Muscle of arm (tissue), 12 donors: ENCODE measurements around the gene RPL22. TPM values are rescaled to one million over a fixed set of nuclear protein-coding genes. Genes with fewer than 3 reads are reported as not detected.
"Not testable (repeated sequence)": the region's sequence is repeated elsewhere in the genome, so short reads cannot be mapped to it uniquely, and the experiment has no call there.

ENCODE experiments used
- DNase-seq: peaks from one replicate; pipeline ENCODE4 v3.0.0-alpha.2; 2013
- polyA plus RNA-seq, 12 donors: library from polyadenylated mRNA; unstranded; fragments of 120-200 nt; gene quantifications; one replicate each; pipeline ENCODE4 v1.2.1, GENCODE V29; 2013; ENCODE audit not compliant: insufficient read length in 12 of 12

Gene RPL22
- polyA plus RNA-seq, 12 donors = 524 to 757 (median 665) TPM; not detected in 1

DNA sequence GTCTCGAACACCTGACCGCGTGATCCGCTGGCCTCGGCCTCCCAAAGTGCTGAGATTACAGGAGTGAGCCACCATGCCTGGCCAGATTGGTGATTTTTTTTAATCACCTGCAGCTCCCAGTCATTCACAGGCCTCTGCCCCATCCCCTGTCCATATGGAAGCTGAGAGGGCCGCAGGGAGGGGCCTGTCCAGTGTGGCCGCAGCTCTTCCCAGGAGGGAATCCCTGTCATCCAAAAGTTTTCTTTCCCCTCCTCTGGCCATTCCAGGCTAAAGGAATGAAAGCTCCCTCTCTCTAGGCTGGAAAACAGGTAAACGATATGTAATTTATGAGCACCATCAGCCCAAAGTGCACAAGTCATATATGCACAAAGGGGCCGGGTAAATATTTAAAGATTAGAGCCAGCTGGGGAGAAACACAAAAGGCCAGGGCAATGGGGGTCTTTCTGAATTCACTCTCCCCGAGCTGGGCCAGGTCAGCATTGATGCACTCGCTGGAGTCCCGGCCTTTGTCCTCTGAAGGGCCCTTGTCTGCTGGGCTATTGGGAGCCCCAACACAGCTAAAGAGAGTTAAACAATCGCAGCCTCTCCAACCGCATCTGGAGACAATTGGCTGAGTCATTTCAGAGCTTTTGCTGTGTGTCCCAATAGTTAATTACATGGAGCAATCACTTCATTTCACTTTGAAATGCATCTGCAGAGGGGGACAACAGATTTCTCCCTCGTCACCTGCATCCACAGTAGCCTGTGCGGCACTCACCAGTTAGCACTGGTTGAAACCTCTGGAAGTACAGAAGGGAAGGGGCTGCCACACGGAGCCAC is 40.8 kb upstream of the RPL22 start:
- DNase-seq = no peak

DNA sequence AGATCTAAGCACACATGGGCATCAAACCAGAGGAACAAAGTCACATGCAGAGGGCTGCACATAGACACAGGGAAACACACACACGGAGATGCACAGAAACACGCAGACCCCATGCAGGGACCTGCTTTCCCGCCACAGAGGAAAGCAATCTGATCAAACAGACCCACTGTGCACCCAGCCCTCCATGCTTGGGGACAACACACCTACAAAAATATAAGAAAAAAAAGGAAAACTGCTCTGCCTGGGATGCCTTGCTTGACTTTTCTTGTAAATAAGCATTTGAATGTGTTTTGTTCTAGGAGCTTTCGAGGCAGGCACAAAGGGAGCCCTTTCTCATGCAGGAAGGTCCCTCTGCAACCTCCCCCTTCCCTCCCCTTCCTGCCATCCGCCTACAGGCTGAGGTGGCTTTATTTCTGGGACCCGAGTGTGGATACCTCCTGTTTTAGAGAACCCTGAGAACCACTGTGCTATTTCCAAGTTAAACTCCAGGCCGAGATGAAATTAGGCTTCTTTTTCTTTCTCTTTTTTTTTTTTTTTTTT is 39.9 kb upstream of the RPL22 start:
- DNase-seq = no peak

DNA sequence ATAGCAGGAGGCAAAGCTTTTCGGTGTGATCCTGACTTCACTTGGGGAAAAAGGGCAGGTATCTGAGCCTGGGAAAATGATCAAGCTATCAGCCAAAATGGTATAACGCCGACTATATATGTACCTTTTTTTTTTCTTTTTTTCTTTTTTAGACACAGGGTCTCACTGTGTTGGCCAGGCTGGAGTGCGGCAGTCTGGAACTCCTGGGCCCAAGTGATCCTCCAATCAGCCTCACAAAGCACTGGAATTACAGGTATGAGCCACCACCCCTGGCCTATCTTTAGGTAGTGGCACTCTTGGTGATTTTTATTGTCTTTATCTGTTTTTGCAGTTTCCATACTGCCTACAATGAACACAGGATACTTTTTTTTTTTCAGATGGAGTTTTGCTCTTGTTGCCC is 37.7 kb upstream of the RPL22 start:
- no peak for DNase-seq

DNA sequence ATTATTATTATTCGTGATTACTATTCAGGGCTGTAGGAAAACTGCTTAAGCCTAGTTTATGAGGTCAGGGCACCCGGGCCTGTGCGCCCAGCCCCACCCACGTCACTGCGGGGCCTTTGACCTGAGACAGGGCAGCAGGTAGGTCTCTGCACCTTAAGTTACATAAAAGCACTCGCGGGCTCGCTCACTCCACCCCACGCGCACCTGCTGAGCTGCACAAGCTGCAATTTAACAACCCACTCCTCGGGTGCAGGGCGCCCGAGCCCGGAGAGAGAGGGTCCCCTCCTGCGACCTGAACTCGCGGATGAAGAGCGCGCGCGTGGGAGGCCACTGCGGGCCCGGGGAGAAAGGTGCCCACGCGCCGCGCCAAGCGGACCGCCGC is 35.9 kb upstream of the RPL22 start:
- no peak for DNase-seq

DNA sequence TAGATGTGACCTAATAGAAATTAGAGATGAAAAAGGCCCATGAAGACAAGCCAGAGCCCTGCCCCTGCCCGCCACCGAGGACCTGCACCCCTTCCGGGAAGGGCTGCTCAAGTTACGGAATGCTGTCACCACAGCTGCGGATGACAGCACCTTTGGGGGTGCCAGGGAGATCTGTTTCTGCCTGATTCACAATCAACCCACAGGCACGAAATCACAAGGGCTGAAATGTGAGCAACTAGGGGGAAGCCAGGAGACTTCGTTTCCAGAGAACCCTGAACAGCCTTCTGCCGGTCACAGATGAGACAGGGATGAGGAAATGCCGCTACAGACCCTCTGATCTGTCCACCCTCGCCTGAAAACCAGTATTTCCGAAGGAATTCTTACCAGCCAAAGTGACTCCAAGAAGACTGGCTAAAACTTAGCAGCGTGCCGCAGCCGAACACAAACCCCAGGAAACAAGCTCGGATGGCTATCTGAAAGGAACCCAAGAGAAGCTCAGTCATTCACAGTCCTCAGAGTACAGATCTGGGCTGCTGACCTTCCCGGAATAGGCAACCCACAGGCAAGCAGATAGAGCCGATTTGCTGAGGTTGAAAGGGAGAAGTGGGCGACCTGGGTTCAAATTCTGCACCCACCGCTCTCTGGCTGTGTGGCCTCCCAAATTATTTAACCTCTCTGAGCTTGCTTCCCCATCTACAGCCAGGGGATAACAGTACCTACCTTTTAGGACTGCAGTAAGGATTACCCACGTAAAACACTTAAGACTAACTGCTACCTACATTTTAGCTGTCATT is 35.3 kb upstream of the RPL22 start:
- DNase-seq = no peak

DNA sequence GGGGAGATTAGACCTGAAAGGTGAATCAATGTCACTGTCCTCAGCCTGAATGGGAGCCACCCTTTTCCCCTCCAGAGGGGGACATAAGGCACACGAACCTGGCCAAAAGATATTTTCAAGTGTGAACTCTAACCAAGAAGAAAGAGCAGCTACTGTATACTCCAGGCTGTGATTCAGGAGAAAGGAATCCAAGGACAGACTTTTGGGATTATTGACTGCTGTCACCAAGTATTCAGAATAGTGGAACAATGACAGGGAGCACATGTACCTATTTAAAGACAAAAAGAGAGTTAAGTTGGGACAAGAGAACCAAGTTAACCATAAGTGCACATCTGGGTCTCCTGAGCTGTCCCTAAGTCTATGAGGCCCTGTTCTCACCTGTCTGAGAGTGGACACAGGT is 34.0 kb upstream of the RPL22 start:
- DNase-seq = no peak

DNA sequence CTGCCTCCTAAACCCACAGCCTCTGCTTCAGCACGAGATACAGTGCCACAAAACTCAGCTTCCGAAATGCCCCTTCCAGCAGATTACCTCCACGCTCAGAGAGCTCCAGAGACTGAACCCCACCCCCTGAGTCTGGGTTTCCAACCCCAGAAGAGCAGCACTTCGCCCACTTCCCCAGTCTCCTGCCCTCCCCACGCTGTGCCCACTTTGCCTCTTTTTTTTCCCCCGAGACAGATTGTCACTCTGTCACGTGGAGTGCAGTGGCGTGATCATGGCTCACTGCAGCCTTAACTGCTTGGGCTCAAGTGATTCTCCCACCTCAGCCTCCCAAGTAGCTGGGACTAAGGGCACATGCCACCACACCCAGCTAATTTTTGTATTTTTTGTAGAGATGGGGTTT is 26.3 kb upstream of the RPL22 start:
- no peak for DNase-seq

DNA sequence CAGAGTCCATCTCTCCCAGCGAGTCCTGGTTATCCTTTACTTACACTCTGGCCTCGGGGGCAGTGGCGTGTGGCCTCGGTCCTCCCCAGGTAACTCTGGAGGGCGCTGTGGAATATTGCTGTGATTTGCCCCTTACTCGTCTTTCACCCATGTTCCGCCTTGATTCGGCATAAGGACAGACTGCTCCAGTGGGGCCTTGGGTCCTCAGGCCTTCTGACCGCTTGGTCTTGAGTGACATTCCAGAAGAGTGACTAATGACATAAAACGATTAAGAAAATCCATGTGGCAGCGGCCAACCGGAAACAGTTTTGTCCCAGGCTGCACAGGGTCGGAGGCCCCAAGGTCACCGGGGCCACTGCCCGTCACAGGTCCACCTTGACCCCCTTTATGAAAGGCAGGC is 25.3 kb upstream of the RPL22 start:
- DNase-seq = no peak

DNA sequence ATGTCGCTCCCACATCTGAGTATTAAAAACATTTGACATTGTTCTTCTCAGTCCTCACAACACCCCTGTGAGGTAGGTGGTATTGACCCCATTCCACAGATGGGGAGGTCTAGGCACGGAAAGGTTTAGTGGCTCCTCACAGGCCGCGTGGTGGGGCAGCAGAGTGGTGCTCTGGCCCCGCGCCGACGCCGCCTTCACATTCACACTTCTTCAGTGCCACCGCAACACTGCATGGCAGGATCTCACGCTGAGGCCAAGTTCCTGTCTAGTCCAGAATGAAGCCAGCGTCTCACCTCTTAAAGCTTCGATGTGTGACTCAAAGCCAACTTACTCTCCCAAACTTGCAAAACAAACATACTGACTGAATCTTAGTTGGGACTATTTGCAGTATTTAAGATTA is 24.2 kb upstream of the RPL22 start:
- no peak for DNase-seq

DNA sequence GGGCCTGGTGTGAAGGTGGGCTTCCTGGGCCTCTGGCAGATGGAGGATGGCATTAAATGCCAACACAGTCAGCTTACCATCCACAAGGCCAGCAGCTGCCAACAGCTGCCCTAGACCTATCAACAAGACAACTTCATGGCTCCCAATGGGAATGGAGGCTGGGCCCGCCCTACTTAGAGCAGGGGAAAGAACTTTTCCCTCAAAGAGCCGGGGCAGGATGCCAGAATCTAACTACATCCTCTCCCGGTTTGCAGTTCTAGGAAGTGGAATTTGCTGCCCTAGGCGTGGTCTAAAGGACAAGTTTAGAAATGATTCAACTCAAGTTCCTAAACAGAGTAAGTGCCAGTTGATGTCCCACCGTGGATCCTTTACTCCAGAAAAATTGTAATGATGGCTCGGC is 23.2 kb upstream of the RPL22 start:
- peak; percentile 69 for DNase-seq

DNA sequence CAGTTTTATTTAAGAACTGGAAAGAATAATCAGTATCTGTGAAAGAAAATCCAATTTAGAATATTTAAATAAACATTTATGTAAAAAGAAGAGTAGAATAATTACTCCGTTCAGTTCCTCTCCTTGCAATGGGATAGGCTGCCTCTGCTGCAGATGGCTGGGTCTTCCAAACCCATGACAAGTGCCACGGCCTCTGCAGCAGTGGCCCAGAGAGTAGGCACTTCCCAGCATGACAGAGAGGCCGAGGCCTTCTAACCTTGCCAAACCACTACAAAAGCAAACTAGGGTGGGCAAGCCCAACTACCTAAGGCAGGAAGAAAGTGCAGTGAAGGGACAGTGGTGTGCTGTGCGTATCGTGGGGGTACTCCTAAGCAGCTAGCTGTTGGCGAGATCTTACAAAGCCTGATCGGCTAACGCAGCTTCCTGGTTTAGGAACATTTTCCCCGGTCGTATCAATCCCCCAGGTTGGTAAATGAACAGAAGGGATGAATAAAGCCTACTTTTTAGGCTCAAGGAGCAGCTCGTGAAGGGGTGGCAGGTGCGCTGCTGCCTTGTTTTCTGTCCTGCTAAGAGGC is 21.9 kb upstream of the RPL22 start:
- DNase-seq = no peak

DNA sequence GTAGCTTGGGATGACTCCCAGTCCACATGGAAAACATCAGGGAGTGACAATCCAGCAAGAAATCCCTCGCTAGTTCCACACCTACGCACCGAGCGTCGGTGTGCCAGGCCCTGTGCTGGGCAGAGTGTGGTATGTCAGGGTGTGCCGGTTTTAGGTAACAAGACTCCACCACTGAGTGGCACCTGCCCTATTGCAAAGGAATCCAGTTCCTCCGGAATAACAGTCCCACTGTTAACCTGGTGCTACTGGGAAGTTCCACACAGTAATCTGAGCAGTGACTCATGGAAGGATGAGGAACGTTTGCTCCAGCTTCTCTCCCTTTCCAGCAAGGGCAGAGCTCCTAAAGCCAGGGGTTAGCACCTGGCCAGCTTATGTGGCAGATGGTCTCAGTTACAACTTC is 20.8 kb upstream of the RPL22 start:
- DNase-seq = no peak

DNA sequence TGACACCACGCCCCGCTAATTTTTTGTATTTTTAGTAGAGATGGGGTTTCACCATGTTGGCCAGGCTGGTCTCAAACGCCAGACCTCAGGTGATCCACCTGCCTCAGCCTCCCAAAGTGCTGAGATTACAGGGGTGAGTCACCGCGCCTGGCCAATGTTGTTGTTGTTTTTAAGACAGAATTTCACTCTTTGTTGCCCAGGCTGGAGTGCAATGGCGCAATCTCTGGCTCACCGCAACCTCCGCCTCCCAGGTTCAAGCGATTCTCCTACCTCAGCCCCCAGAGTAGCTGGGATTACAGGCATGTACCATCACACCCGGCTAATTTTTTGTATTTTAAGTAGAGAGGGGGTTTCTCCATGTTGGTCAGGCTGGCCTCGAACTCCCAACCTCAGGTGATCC is 20.2 kb upstream of the RPL22 start:
- not testable (repeated sequence) for DNase-seq

DNA sequence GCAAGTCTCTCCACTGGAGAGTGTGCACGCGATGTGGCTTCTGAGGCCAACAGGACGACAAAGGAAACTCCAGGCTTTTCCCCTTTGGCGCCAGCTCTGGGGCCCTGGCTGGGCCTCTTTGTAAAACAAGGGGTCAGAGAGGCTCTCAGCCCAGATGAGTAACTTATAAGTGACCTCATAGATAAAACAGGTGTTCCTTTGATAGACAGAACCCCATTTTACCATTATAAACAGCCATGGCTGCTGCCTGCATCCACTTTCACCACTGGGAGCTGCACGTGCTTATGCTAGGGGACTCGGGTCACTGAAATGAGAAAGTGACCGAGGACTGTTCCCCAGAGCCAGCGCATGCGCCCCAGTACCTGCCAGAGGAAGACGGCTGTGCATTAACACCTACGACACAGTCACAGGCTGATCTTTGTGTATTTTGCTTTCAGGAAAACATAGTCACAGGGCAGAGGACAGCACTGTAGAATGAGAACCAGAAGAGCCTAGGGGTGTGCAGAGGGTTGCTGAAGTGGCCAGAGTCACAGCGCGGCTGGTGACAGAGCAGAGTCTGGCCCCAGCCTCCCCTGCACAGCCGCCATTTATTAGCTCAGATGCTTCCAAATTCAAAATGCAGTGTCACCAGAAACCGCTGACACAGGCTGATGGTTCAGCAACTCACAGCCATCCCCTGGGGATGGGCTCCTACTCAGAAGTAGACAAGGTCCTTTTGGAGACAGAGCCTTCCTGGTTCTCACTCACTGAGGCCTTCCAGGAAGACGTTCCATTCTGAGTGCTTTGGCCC is 19.2 kb upstream of the RPL22 start:
- no peak for DNase-seq

DNA sequence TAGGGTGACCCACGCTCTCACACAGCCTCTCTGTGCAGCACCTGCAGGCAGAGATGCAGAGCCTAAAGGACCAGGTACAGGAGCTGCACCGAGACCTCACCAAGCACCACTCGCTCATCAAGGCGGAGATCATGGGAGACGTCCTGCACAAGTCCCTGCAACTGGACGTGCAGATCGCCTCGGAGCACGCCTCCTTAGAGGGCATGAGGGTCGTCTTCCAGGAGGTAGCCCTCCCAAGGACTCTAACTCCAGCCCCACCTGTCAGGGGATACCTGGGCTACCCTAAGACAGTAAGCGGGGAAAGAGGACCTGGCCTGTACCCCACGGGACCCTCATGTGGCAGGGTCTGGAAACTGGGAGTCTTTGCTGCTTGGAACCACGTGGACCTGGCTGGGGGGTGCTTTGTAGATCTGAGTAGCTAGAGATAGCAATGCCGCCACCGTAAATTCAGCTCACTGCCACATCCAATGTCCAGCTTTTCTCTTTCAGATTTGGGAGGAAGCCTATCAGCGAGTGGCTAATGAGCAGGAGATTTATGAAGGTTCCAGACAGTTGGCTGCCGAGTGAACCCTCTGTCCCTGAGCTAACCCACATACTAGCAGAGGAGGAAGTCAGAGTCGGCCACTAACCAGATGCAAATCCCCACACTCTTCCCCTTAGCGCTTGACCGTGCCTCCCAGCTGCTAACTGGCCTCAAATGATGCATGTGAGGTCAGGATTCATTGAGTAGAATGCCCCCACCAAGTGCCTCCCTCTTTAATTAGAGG is 13.0 kb upstream of the RPL22 start:
- DNase-seq = no peak

DNA sequence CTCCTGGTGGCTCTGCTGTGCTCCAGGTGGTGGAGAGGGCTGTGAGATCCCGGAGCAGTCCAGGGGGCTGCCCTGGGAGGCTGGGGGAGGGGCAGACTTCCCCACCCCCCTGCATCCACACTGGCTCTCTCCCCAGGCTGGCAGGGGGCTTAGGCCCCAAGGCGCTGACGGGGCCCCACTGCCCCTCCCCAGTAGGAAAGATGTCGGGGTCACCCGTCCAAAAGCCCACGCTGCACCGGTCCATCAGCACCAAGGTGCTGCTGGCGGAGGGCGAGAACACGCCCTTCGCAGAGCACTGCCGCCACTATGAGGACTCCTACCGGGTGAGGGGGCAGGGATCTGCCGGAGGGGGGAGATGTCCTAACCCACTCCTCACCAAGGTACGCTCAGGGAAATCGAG is 12.3 kb upstream of the RPL22 start:
- no peak for DNase-seq

DNA sequence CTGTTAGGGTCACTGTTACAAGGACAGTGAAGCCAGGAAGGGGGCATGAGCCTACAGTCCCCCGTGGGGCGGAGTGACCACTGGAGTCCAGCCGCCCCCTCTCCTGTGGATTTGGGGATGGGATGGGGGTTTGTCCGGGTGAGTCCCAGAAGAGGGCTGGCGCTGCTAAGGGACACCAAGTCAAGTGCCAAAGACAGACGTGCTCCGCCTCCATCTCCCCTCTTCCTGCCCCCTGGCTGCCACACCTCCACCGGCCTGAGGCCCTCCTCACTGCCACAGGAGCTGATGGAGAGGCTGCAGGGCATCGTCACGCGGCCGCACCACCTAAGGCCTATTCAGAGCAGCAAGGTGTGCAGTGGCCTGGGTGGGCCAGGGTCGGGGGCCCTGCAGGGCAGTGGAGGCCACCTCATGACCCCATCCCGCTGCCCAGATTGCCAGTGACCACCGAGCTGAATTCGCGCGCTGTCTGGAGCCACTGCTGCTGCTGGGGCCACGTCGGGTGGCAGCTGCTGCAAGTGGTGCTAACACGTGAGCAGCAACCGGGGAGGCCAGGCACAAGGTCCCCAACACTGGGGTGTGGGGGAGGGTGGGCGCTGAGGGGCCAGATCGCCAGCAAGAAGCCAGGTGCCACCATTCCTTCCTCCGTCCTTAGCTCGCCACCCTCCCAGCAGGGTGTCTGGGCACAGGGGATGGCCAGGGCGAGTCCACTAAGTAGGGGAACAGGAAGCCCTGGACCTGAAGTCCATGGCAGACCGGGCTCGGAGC is 11.4 kb upstream of the RPL22 start:
- DNase-seq = no peak

DNA sequence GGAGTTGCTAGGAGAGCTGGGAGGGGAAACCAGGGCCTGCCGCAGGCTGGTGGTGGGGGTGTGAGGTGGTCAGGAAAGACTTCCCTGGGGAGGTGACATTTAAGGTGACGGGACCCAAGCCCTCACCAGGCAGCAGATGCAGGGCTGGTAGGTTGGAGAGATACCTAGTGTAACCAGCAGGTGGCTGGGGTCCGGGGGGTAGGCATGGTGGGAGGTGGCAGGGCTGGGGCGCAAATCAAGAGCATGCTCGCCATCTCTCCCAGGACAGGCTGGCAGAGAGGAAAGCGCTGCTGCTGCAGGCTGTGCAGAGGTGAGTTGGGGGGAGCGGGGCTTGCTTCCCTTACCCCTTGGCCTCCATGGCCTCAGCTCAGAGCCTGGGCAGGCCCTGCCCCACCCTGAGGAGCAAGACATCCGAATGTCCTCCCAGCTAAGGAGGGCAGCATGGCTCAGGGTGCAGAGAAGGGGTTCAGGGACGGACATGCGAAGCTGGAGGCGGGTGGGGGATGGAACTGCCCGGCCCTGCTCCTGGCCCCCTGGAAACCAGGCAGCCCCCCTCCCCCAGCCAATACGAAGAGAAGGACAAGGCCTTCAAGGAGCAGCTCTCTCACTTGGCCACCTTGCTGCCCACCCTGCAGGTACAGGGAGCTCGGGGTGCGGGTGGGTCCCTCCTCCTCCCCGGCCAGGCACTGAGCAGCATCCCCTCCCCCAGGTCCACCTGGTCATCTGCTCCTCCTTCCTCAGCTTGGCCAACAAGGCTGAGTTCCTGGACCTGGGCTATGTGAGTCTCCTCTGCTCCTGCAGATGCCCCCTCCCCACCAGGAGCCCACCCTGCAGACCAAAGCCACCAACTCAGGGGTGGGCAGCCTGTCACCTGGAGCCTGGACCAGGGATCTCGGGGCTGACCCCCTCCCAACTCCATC is 10.5 kb upstream of the RPL22 start:
- no peak for DNase-seq
